ENCODE data around the gene C3AR1.
"Not testable (repeated sequence)": the region's sequence is repeated elsewhere in the genome, so short reads cannot be mapped to it uniquely, and the experiment has no call there.

C3AR1 gene

GRCh38 chr12:8065991-8066594 lies at the start of gene C3AR1:
TSS of gene C3AR1 (minus strand) at chr12:8066359. CDS start at chr12:8060185, 6,174 bp downstream.
- DNase-seq (ENCODE audit: low spot score), result no peak

GRCh38 chr12:8113117-8113516 lies 47.0 kb upstream of the C3AR1 start:
- DNase-seq (ENCODE audit: low spot score), result not testable (repeated sequence)

GRCh38 chr12:8108808-8109398 lies 42.7 kb upstream of the C3AR1 start:
- peak; percentile 74 for DNase-seq (ENCODE audit: low spot score)

GRCh38 chr12:8099235-8099634 lies 33.1 kb upstream of the C3AR1 start:
- no peak for DNase-seq (ENCODE audit: low spot score)

GRCh38 chr12:8096281-8096915 lies 30.2 kb upstream of the C3AR1 start:
- no peak for DNase-seq (ENCODE audit: low spot score)

- no peak for DNase-seq (ENCODE audit: low spot score)
These were observed 27.1 kb upstream of the C3AR1 start for GRCh38 chr12:8093291-8093690.

- no peak for DNase-seq (ENCODE audit: low spot score)
These were observed 23.6 kb upstream of the C3AR1 start for GRCh38 chr12:8089716-8090115.

GRCh38 chr12:8089277-8089676 lies 23.1 kb upstream of the C3AR1 start:
- not testable (repeated sequence) for DNase-seq (ENCODE audit: low spot score)

- no peak for DNase-seq (ENCODE audit: low spot score)
These were observed 22.4 kb upstream of the C3AR1 start for GRCh38 chr12:8088574-8088973.

GRCh38 chr12:8087666-8088065 lies 21.5 kb upstream of the C3AR1 start:
- DNase-seq (ENCODE audit: low spot score), result no peak

- not testable (repeated sequence) for DNase-seq (ENCODE audit: low spot score)
These were observed 18.2 kb upstream of the C3AR1 start for GRCh38 chr12:8084351-8084750.

GRCh38 chr12:8082808-8083100 lies 16.6 kb upstream of the C3AR1 start:
- no peak for DNase-seq (ENCODE audit: low spot score)

GRCh38 chr12:8081251-8081920 lies 15.2 kb upstream of the C3AR1 start:
- peak; percentile 55 for DNase-seq (ENCODE audit: low spot score)

GRCh38 chr12:8080120-8080519 lies 14.0 kb upstream of the C3AR1 start:
- no peak for DNase-seq (ENCODE audit: low spot score)

GRCh38 chr12:8078916-8079315 lies 12.8 kb upstream of the C3AR1 start:
- no peak for DNase-seq (ENCODE audit: low spot score)

- peak; percentile 38 for DNase-seq (ENCODE audit: low spot score)
These were observed 12.2 kb upstream of the C3AR1 start for GRCh38 chr12:8078398-8078797.

- no peak for DNase-seq (ENCODE audit: low spot score)
These were observed 11.0 kb upstream of the C3AR1 start for GRCh38 chr12:8077207-8077606.

GRCh38 chr12:8076366-8076765 lies 10.2 kb upstream of the C3AR1 start:
- no peak for DNase-seq (ENCODE audit: low spot score)

- DNase-seq (ENCODE audit: low spot score), result no peak
These were observed 9.8 kb upstream of the C3AR1 start for GRCh38 chr12:8075935-8076334.

GRCh38 chr12:8071820-8072219 lies 5.7 kb upstream of the C3AR1 start:
- DNase-seq (ENCODE audit: low spot score), result not testable (repeated sequence)

- DNase-seq (ENCODE audit: low spot score), result no peak
These were observed 3.4 kb upstream of the C3AR1 start for GRCh38 chr12:8069582-8069981.

GRCh38 chr12:8064131-8064530 lies 2.0 kb downstream of the C3AR1 start:
- no peak for DNase-seq (ENCODE audit: low spot score)

GRCh38 chr12:8058506-8058905 lies 7.7 kb downstream of the C3AR1 start:
- DNase-seq (ENCODE audit: low spot score), result no peak

All from cerebellar cortex (tissue), 1 donor.